NOMO-1 (cell line): ENCODE results near the gene CST6.

Source experiments
- DNase-seq, 2 experiments: peaks; one replicate each; lab custom pipeline; 2025; ENCODE audit not compliant: unreplicated experiment in 2 of 2; lab: John Stamatoyannopoulos, UW

CST6 gene

GRCh38 chr11:66042996-66043906 is 31.4 kb downstream of the CST6 start:
- no peak for DNase-seq

GRCh38 chr11:66044757-66045156 is 32.9 kb downstream of the CST6 start:
- no peak for DNase-seq

- DNase-seq = peak; percentile 60 to 74
These were observed 33.4 kb downstream of the CST6 start for GRCh38 chr11:66045177-66045639.

- DNase-seq = no peak
These were observed 35.1 kb downstream of the CST6 start for GRCh38 chr11:66046901-66047300.

- no peak for DNase-seq
These were observed 35.9 kb downstream of the CST6 start for GRCh38 chr11:66047541-66048365.

GRCh38 chr11:66048547-66049323 is 36.9 kb downstream of the CST6 start, which contains the start of gene GAL3ST3:
TSS of gene GAL3ST3 (minus strand) at chr11:66049161. CDS start at chr11:66045415, 3,746 bp downstream.
- DNase-seq = no peak

GRCh38 chr11:66050581-66051231 is 38.9 kb downstream of the CST6 start:
- no peak for DNase-seq

- DNase-seq = no peak
These were observed 39.6 kb downstream of the CST6 start for GRCh38 chr11:66051371-66051765.

- peak; percentile 97 to 99 for DNase-seq
These were observed 40.2 kb downstream of the CST6 start, which contains the start of gene SF3B2 for GRCh38 chr11:66051766-66052663. TSS of gene SF3B2 (plus strand) at chr11:66052364. CDS start at chr11:66052385, 21 bp downstream.

- no peak for DNase-seq
These were observed 40.8 kb downstream of the CST6 start for GRCh38 chr11:66052664-66052982.

GRCh38 chr11:66055021-66055420 is 43.2 kb downstream of the CST6 start:
- DNase-seq = no peak

GRCh38 chr11:66056501-66056900 is 44.7 kb downstream of the CST6 start:
- no peak for DNase-seq

- DNase-seq = no peak
These were observed 48.3 kb downstream of the CST6 start for GRCh38 chr11:66059966-66060680.

- DNase-seq = no peak
These were observed 49.5 kb downstream of the CST6 start for GRCh38 chr11:66061268-66061667.

- no peak for DNase-seq
These were observed 50.6 kb downstream of the CST6 start for GRCh38 chr11:66062408-66062807.
